SK-N-MC (cell line): ENCODE results near the gene FREM2.

ENCODE experiments used
- EZH2 ChIP-seq: fragments of 200-600 bp; sonication (generic); IDR thresholded peaks from one replicate; pipeline ENCODE4 v1.6.1; 2017; ENCODE audit warnings: antibody characterized with exemption
- POLR2AphosphoS5 ChIP-seq: IDR thresholded peaks from 2 replicates; pipeline ENCODE4 v1.6.1; 2012; ENCODE audit warnings: mild to moderate bottlenecking, low read depth, low read length, borderline replicate concordance

- TF ChIP-seq POLR2AphosphoS5 (no peak), EZH2 (no peak)
These were observed 67.0 kb downstream of the FREM2 start for GRCh38 chr13:38753878-38754277.
